HG02981 (cell line): ENCODE data around the gene HNRNPM.
A peak's percentile ranks its signal among the peaks of the same experiment; 100 is the strongest.
"Not testable (repeated sequence)": the region's sequence is repeated elsewhere in the genome, so short reads cannot be mapped to it uniquely, and the experiment has no call there.

Experiments used
- ATAC-seq: cut with Tn5 transposase; IDR thresholded peaks from one replicate; pipeline ENCODE4 v1.9.1; 2021; ENCODE audit warnings: mild to moderate bottlenecking, moderate library complexity; ENCODE audit not compliant: unreplicated experiment

HNRNPM gene

GRCh38 chr19:8423817-8424223 lies 21.0 kb upstream of the HNRNPM start:
- no peak for ATAC-seq

DNA sequence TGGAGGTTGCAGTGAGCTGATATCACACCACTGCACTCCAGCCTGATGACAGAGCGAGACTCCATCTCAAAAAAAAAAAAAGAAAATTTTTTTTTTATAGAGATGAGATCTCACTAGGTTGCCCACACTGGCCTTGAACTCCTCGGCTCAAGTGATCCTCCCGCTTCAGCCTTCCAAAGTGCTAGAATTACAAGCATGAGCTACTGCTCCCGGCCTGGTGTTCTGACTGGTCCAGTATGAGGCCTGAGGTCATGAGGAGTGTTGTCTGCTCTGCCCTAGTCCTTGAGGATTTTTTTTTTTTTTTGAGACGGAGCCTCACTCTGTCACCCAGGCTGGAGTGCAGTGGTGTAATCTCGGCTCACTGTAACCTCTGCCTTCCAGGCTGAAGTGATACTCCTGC lies 19.4 kb upstream of the HNRNPM start:
- not testable (repeated sequence) for ATAC-seq

DNA sequence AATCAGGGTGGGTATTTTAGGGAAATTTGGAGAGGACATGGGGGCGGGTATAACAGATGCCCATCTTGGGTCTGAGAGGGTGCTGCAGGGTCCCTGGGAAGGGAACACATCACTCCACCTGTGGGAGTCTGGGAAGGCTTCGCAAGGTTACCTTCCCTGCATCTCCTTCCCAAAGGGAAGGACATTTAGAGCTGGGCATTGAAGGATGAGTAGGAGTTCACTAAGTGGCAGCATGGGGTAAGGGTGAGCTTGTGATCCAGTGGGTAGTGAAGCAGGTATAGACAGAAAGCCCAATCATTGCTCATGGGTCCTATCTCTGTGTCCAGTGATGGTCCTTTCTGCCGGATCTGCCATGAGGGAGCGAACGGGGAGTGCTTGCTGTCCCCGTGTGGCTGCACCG lies 18.5 kb upstream of the HNRNPM start:
- ATAC-seq: no peak

DNA sequence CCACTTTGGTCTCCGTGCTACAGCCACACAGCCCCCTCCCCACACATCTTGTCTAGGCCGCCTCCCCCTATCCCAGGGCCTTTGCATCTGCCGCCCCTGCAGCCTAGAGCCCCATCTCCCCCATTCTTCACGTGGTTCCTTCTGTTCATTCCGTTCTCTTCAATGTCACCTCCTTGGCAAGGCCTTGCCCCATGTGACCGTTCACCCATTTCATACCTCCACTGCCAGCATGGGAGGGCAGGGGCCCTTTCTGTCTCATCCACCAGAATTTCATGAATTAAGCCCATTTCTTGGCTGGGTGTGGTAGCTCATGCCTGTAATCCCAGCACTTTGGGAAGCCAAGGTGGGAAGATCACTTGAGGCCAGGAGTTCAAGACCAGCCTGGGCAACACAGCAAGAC lies 15.7 kb upstream of the HNRNPM start:
- no peak for ATAC-seq

DNA sequence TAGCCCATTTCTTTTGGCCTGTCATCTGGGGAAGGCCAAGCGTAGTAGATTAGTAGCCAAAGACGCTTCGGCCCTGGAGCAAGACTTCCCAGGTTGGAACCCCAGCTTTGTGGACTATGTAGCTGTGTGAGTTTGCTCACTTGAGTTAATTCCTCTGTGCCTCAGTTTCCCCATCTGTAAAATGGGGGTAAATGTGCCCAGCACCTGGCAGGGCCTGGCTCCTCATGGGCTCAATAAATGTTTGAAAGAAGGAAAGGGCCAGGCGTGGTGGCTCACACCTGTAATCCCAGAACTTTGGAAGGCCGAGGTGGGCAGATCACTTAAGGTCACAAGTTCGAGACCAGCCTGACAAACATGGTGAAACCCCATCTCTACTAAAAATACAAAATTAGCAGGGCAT lies 14.9 kb upstream of the HNRNPM start:
- no peak for ATAC-seq

DNA sequence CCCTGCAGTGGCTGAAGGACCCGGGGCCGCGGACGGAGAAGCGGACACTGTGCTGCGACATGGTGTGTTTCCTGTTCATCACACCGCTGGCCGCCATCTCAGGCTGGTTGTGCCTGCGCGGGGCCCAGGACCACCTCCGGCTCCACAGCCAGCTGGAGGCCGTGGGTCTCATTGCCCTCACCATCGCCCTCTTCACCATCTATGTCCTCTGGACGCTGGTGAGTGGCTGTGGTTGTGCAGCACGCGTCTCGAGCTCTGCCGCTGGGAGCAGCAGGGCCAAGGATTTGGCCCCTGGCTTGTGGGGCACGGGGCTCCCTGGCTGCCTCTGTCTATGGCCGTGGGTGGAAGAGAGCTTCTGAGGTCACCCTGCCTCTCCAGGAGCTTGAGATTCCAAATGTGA lies 14.1 kb upstream of the HNRNPM start:
- ATAC-seq: no peak

DNA sequence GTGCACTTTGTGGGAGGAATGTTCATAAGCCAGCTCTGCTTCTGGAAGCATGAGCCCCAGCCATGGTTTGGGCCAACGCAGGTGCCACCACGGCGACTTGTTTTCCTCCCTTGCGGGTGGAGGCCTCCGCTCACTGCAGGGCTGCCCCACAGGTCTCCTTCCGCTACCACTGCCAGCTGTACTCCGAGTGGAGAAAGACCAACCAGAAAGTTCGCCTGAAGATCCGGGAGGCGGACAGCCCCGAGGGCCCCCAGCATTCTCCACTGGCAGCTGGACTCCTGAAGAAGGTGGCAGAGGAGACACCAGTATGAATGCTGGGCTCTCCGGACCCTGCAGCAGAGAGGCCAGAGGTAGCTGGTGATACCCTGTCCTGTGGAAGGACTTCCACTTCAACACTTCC lies 6.5 kb upstream of the HNRNPM start:
- ATAC-seq: no peak

- no peak for ATAC-seq
Measured at GRCh38 chr19:8441725-8442544, 2.8 kb upstream of the HNRNPM start.

DNA sequence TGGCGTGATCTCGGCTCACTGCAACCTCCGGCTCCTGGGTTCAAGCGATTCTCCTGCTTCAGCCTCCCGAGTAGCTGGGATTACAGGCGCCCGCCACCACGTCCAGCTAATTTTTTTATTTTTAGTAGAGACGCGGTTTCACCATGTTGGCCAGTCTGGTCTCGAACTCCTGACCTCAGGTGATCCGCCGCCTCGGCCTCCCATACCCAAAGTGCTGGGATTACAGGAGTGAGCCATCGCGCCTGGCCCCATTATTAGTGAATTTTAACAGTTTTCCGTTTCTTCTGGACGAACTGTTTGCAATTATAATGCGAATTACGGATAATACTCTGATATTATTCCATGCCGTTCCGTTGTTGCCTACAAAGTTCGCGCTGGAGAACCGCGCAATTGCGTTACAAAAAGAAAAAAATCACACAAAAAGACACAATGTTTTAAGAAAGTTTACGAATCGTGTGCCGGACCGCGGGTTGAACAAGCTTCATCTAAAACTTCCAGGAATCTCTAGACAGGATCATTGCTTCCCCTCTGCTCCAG lies 567 bp upstream of the HNRNPM start:
- ATAC-seq: not testable (repeated sequence)

DNA sequence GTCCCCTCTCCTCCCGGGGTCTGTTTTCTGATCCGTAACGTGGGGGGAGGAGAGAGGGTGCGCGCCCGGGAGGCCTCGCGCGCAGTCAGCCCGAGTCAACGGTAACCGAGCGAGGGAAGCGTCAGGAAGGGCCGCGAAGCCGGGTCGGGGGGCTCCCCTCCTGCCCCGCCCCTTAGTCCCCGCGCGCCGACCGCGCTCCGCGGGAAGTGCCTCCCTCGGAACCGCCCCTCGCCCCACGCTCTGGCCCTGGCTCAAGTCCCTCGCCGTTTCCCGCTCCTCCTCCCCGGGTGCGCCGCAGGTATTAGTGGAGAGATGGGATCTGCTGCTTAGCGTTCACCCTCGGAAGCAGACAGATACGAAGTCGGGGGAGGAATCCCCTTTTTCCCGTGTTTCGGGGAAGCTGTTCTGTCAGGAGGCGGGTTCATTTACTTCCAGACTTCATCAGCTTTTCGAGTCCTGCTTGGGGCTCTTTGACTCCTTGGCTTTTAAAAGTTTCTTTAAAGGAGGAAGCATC lies 770 bp downstream of the HNRNPM start:
- ATAC-seq: peak; percentile 26

GRCh38 chr19:8446061-8446709 lies 1.4 kb downstream of the HNRNPM start:
- no peak for ATAC-seq

DNA sequence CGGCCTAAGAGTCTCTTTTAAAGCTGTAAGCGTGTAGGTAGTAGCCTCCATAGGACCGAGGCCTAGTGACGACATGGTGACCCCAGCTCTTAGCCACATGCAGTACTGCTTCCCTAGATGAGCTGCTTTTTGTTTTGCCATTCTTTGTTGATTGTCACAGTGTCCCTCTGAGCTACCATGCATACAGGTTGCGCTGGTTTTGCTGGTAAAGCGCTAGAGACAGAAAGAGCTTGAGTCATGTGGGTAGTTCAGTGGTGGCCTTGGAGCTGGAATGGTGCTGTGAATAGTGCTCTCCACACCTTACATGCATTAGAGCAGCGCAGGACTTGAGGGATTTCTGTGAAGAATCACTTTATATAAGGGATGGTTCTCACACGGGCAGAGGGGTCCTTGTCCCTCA lies 5.1 kb downstream of the HNRNPM start:
- ATAC-seq: no peak

DNA sequence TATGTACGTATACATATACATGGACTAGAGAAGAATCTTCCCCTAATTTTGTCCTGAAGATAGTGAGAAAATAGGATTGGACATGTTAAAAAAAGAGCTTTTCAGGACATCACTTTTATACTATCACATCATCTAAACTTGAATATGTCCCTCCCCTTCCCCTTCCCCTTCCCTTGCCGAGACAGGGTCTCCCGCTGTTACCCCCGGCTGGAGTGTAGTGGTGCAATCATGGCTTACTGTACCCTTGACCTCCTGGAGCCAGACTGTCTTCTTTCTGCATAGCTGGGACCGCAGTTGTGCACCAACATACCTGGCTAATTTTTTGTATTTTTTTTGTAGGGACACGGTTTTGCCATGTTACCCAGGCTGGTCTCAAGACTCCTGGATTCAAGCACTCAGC lies 6.6 kb downstream of the HNRNPM start:
- ATAC-seq: no peak

DNA sequence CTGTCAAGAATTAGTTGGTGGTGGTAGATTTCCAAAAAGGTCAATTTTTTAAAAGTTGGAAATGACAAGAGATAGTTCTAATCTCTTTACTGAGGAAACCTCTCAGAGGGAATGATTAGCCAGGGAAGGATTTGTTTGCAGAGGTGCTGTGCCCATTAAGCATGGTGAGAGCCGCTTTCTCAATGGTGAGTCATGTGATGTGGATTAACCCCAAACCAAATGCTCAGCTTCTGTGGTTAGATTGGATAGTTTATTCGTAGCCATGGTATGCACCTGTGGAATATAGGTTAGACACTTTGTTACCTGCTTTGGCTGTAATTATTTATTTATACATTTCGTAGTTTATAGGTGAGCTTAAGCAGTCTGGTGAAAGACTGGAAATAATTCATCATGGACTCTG lies 7.1 kb downstream of the HNRNPM start:
- ATAC-seq: no peak

- ATAC-seq: no peak
Measured at GRCh38 chr19:8452446-8453123, 7.8 kb downstream of the HNRNPM start.

DNA sequence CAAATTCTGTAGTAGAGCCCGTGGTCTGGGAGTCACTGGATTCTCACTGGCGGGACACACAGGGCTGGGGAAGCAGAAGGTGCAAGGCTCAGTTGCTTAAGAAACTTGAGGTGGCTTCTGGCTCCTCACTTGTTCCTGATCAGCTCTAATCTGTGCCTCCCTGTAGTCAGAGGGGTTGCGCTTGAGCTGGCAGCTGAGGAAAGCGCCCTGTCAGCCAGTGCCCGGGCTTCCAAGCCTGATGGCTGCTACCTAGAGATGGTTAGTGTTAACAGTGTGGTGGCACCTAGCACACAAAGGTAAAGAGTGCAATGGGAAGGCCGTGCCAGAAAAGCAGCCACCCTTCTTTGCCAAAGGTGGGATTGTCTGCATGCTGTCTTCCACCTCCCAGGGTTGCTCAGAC lies 8.8 kb downstream of the HNRNPM start:
- ATAC-seq: no peak

DNA sequence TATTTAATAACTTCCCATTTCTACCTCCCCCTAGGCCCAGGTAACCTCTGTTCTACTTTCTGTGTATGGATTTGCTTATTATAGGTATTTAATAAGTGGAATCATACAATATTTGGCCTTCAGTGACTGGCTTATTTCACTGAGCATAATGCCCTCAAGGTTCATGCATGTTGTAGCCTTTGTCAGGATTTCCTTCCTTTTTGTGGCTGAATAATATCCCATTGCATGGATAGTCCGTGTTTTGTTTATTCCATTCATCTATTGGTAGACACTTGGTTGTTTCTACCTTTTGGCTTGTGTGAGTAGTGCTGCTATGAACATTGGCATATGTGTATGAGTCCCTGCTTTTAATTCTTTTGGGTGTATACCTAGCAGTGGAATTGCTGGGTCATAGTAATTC lies 9.4 kb downstream of the HNRNPM start:
- no peak for ATAC-seq

- ATAC-seq: no peak
Measured at GRCh38 chr19:8455018-8455417, 10.2 kb downstream of the HNRNPM start.

GRCh38 chr19:8456064-8456463 lies 11.3 kb downstream of the HNRNPM start:
- ATAC-seq: no peak

DNA sequence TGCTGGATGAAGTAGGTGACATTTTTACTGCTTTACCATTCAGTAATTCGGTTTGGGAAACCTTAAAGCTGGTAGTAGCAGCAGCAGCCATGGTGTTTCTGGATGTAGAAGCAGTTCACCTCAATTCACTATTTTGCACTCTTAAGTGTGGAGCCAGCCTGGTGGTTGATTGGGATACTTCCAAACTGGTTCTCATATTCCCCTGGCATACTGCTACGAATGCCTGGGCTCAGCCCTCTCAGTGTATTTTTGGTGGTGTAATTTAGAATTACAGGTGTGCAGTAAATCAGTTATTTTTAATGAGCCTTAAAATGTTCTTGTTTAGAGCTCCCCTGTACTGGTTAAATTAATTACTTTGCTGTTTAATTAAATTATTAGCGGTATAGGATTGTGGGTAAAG lies 12.4 kb downstream of the HNRNPM start:
- ATAC-seq: no peak

DNA sequence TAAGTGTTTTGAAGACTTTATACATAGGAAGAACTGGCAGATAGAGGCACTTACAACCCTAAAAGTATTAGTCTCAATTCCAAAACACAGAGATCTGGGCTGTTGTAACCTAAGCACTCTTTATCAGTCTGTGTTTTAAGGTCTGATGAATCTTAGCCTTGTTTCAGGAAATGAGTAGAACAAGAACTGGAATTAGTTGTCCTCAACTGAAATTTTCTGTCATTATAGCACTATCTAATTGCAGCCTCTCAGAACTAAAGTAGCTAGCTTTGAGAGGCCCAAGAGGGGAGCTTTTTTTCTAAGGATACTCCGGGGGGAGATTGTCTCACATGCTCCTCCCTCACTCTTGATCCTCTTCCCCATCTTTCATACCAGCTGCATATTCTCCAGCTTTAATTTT lies 13.1 kb downstream of the HNRNPM start:
- no peak for ATAC-seq

DNA sequence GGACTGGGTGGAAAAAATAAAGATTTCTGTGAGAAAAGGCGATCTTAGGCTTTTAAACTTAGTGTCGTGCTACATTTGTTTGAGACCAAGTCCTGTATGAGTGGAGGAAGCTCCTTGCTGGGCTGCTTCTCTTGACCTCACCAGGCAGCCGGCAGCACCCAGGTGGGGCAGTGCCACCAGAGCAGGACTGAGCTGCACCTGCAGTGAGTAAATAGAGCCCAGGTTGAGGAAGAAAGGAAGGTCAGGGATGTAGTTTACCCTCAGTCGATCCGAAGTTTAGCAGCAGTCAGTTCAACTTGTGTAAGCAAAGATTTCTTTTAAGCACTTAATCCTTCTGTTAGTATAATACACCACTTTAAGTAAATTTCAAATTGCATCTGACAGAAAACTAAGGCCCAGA lies 13.6 kb downstream of the HNRNPM start:
- ATAC-seq: no peak
